ENCODE measurements around the gene ATL3. TPM values are rescaled to one million over a fixed set of nuclear protein-coding genes. Genes with fewer than 3 reads are reported as not detected.

Gene ATL3
- total RNA-seq, 3 donors from 2014 or later = 47.5 to 87.9 (median 61.5) TPM

DNA sequence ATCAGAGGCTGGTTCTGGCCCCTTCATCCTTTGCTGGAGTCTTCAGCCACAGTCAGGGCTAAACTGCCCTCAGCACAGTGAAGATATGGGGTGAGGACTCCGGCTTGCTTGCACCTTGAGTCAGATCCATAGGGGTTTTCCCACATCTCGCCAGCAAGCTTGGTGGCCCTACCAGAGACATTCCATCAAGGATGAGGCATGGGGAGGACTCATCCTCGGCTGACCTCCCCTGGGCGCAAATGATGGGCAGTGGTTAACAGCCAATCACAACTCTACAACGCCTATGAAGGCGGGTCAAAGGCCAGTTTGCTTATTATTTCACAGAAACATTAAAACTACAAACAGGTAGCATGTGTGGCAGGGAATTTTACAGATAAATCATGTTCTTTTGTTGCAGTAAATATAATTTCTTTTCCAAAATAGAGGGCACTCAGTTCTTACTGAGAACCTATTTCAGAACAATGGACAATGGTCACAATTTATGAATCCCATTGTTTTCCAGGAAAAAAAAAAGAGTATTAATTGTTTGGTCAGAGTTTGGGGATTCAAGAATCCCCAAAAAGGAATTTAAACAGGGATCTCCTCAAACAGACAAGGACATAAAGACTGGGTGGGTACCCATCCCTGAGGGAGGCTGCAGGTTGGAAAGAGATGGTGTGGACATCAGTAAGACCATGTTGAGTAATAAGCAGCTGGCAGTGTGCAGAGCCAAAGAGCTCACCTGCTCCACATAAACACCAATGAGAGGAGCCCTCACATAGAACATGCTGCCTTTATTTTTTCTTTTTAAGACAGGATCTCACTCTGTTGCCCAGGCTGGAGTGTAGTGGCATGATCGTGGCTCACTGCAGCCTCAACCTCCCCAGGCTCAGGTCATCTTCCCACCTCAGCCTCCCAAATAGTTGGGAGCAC is 71.7 kb downstream of the ATL3 start:
- TF ChIP-seq, protein P1, sequence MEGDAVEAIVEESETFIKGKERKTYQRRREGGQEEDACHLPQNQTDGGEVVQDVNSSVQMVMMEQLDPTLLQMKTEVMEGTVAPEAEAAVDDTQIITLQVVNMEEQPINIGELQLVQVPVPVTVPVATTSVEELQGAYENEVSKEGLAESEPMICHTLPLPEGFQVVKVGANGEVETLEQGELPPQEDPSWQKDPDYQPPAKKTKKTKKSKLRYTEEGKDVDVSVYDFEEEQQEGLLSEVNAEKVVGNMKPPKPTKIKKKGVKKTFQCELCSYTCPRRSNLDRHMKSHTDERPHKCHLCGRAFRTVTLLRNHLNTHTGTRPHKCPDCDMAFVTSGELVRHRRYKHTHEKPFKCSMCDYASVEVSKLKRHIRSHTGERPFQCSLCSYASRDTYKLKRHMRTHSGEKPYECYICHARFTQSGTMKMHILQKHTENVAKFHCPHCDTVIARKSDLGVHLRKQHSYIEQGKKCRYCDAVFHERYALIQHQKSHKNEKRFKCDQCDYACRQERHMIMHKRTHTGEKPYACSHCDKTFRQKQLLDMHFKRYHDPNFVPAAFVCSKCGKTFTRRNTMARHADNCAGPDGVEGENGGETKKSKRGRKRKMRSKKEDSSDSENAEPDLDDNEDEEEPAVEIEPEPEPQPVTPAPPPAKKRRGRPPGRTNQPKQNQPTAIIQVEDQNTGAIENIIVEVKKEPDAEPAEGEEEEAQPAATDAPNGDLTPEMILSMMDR (IDR thresholded peaks at IDR 0.05) = no peak
- no peak for DNase-seq
- Histone ChIP-seq H3K4me3 (no peak overlapping the region), H3K9me3 (no peaks in the 10 kb centered on the region), H3K4me1 (ENCODE audit: low read depth) (peaks cover 4% of the 10 kb centered on the region), H3K36me3 (ENCODE audit: low read depth) (no peaks in the 10 kb centered on the region)
- ATAC-seq = no peak
- intact Hi-C loops (cut with DNase I, micrococcal nuclease) = no loop called here

DNA sequence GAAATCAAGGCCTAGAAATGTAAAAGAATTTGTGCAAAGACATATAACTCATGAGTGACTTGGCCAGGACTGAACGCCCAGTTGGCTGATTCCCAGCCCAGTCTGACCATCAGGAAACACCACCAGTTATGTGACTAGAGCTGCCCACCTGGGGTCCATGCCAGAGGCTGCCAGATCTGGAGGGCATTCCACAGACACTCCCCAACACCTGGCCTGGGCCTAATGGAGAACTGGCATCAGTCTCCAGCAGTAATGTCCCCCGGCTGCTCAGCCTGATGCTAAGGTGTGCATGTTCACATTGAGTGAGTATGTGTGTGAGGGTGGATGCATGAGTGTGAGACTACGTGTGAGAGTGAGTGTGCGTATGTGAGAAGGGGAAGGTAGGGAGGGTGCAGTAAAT is 72.6 kb downstream of the ATL3 start:
- H3K4me3 ChIP-seq = no peak overlapping the region
- ATAC-seq = no peak
- H3K36me3 ChIP-seq (ENCODE audit: low read depth) = no peaks in the 10 kb centered on the region
- TF ChIP-seq, protein P1 (IDR thresholded peaks at IDR 0.05) = no peak
- H3K9me3 ChIP-seq = no peaks in the 10 kb centered on the region
- intact Hi-C loops (cut with DNase I, micrococcal nuclease) = no loop called here
- H3K4me1 ChIP-seq (ENCODE audit: low read depth) = peaks cover 4% of the 10 kb centered on the region
- DNase-seq = no peak

DNA sequence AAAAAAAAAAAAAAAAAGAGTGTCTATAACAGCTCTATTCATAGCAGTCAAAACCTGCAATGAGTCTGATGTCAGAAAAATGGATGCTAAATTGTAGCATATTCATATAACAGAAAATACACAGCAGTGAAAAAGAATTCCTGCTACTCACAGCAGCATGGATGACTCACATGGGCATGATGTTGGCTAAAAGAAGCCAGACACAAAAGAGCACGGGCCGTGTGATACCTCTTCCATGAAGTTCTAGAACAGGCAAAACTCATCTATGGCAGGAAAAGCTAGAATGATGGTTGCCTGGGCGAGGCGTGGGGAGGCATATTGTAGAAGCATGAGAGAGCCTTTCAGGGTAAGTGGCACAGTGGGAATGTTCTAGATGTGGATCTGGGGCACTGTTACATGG is 75.9 kb downstream of the ATL3 start:
- ATAC-seq (no peak), DNase-seq (no peak)
- H3K36me3 ChIP-seq (ENCODE audit: low read depth) = no peaks in the 10 kb centered on the region

DNA sequence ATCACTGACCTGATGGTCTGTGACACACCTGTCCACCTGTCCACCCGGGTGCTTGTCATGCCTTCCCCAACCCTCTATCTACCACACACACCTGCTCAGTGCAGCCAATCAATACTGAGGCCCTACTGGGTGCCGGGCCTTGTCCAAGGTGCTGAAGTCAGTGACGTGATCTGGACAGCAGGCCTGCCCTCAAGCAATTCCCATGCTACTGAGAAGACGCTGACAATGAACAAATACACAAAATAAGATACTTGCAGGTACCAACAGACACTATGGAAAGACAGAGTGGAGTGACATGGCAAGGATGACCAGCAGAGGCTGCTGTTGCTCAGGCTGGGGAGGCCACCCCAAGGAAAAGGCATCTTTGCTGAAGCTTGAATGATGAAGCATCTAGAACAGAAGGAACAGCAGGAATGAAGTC is 78.2 kb downstream of the ATL3 start:
- TF ChIP-seq, protein P1 (IDR thresholded peaks at IDR 0.05) = peak; percentile 38
- DNase-seq = peak in 2 of 3 donors; percentile 44 to 46
- H3K4me3 ChIP-seq = no peak overlapping the region
- ATAC-seq = peak; percentile 71
- no peaks in the 10 kb centered on the region for H3K9me3 ChIP-seq
- no peaks in the 10 kb centered on the region for H3K36me3 ChIP-seq (ENCODE audit: low read depth)
- no peaks in the 10 kb centered on the region for H3K4me1 ChIP-seq (ENCODE audit: low read depth)
- intact Hi-C loops (cut with DNase I, micrococcal nuclease) = no loop called here

More for the DNA sequence above, 75.9 kb downstream of the ATL3 start:
- intact Hi-C loops (cut with DNase I, micrococcal nuclease) = no loop called here
- TF ChIP-seq, protein P1 (IDR thresholded peaks at IDR 0.05) = no peak
- H3K4me1 ChIP-seq (ENCODE audit: low read depth) = no peaks in the 10 kb centered on the region
- no peaks in the 10 kb centered on the region for H3K9me3 ChIP-seq
- H3K4me3 ChIP-seq = no peak overlapping the region

DNA sequence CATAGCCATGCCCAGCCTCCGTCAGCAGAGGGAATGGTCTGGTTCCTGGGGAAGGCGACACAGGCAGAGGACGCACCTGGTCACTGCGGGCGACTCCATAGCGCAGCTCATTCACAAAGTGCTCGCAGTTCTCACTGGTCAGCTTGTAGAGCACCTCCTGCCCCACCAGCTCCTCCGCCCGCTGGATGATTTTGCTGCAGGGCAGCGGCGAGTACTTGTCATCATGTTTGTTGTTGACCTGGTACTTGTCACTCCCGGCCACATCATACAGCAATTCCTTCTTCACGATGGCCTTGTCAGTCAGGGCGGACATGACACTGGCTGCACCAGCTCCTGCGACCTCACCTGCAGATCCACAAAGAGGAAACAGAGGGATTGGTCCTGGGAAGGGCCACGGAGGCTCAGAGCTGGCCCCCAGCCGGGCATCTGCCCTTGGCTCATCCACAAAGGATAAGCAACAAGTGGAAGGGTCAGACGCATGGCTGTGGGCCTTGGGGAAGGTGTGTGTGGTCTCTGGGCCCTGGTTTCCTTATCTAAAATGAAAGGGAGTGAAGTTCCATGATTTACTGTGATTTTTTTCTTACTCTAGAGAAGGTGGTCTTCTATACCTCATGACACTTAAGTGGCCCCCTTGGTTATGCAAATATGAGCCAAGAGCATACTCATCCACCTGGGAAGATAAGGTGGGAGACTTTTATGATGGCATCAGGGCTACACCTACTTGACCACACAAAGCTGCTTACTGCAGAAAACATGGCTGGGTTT is 81.0 kb downstream of the ATL3 start:
- ATAC-seq = no peak
- H3K4me1 ChIP-seq (ENCODE audit: low read depth) = no peaks in the 10 kb centered on the region
- TF ChIP-seq, protein P1 (IDR thresholded peaks at IDR 0.05) = no peak
- no peak for DNase-seq
- H3K36me3 ChIP-seq (ENCODE audit: low read depth) = no peaks in the 10 kb centered on the region
- intact Hi-C loops (cut with DNase I, micrococcal nuclease) = no loop called here
- no peaks in the 10 kb centered on the region for H3K9me3 ChIP-seq
- H3K4me3 ChIP-seq = no peak overlapping the region
